Neural cell (in vitro differentiated cells): ENCODE data around the gene FOXP3. TPM values are rescaled to one million over a fixed set of nuclear protein-coding genes. Genes with fewer than 3 reads are reported as not detected.

Experiments used
- H2AFZ ChIP-seq: fragments of 200-600, 300-800 bp; sonication (generic), shearing (Covaris generic); 2 replicates; pipeline ENCODE4 v1.6.0; 2014; ENCODE audit warnings: low read depth, mild to moderate bottlenecking, antibody characterized with exemption, low read length, moderate library complexity
- H3F3A ChIP-seq: fragments of 200-600 bp; shearing (Covaris generic); 2 replicates; pipeline ENCODE4 v1.6.1; 2016; ENCODE audit warnings: mild to moderate bottlenecking, moderate library complexity, mixed read lengths, antibody characterized with exemption, low read length; ENCODE audit not compliant: insufficient read depth, poor library complexity, severe bottlenecking
- H3K27ac ChIP-seq: fragments of 200-600, 300-800 bp; sonication (generic), shearing (Covaris generic); 2 replicates; pipeline ENCODE4 v1.5.1; 2014; ENCODE audit warnings: mild to moderate bottlenecking, low read length, moderate library complexity
- H3K27me3 ChIP-seq: fragments of 300-800, 200-600 bp; sonication (generic), shearing (Covaris generic); 2 replicates; pipeline ENCODE4 v1.6.0; 2014; ENCODE audit warnings: mild to moderate bottlenecking, low read depth, low read length, moderate library complexity; ENCODE audit not compliant: insufficient read depth
- H3K36me3 ChIP-seq: fragments of 300-800, 200-600 bp; sonication (generic), shearing (Covaris generic); 2 replicates; pipeline ENCODE4 v1.5.1; 2014; ENCODE audit warnings: mild to moderate bottlenecking, antibody characterized with exemption, low read length, moderate library complexity; ENCODE audit not compliant: insufficient read depth
- H3K4me2 ChIP-seq: fragments of 300-800, 200-600 bp; sonication (generic), shearing (Covaris generic); 2 replicates; pipeline ENCODE4 v1.6.0; 2014; ENCODE audit warnings: mild to moderate bottlenecking, low read length
- H3K4me3 ChIP-seq: fragments of 300-800, 200-600 bp; sonication (generic), shearing (Covaris generic); 2 replicates; pipeline ENCODE4 v1.5.1; 2014; ENCODE audit warnings: mild to moderate bottlenecking, low read length, moderate library complexity
- H3K79me2 ChIP-seq: fragments of 200-600 bp; shearing (Covaris generic); replicated peaks from 2 replicates; pipeline ENCODE4 v1.6.0; 2014; ENCODE audit warnings: mild to moderate bottlenecking, low read length, moderate library complexity; ENCODE audit not compliant: insufficient read depth
- H3K9ac ChIP-seq: fragments of 300-800, 200-600 bp; sonication (generic), shearing (Covaris generic); 2 replicates; pipeline ENCODE4 v1.6.1; 2016; ENCODE audit warnings: mild to moderate bottlenecking, low read length, mixed read lengths
- H3K9me2 ChIP-seq: fragments of 200-600 bp; shearing (Covaris generic); 2 replicates; pipeline ENCODE4 v1.6.1; 2016; ENCODE audit warnings: mild to moderate bottlenecking, low read length, mixed read lengths; ENCODE audit not compliant: insufficient read depth
- H3K9me3 ChIP-seq: fragments of 200-600, 300-800 bp; sonication (generic), shearing (Covaris generic); 2 replicates; pipeline ENCODE4 v1.6.1; 2016; ENCODE audit warnings: mild to moderate bottlenecking, mixed run types, low read length, moderate library complexity, mixed read lengths
- H4K20me1 ChIP-seq: fragments of 200-600 bp; shearing (Covaris generic); 2 replicates; pipeline ENCODE4 v1.6.1; 2016; ENCODE audit warnings: mild to moderate bottlenecking, mixed run types; ENCODE audit not compliant: insufficient read depth
- CTCF ChIP-seq: fragments of 450-650 bp; IDR thresholded peaks from 2 replicates; pipeline ENCODE4 v1.5.1; 2014; ENCODE audit warnings: antibody characterized with exemption, mild to moderate bottlenecking, moderate library complexity; ENCODE audit not compliant: poor library complexity, severe bottlenecking
- EP300 ChIP-seq: fragments of 450-650 bp; conservative IDR thresholded peaks from 2 replicates; pipeline ENCODE4 v1.6.1; 2014; ENCODE audit warnings: antibody characterized with exemption, mild to moderate bottlenecking, moderate library complexity; ENCODE audit not compliant: poor library complexity, severe bottlenecking
- EZH2 ChIP-seq: fragments of 200-600, 300-800 bp; shearing (Covaris generic), sonication (generic); IDR thresholded peaks from 2 replicates; pipeline ENCODE4 v1.6.1; 2014; ENCODE audit warnings: antibody characterized with exemption, low read length, borderline replicate concordance, mild to moderate bottlenecking; ENCODE audit not compliant: insufficient read depth, poor library complexity, severe bottlenecking
- MXI1 ChIP-seq: fragments of 450-650 bp; conservative IDR thresholded peaks from 2 replicates; pipeline ENCODE4 v1.6.1; 2014; ENCODE audit warnings: antibody characterized with exemption, mild to moderate bottlenecking; ENCODE audit not compliant: poor library complexity, severe bottlenecking
- POLR2AphosphoS5 ChIP-seq: IDR thresholded peaks from 2 replicates; pipeline ENCODE4 v1.6.1; 2012
- RAD21 ChIP-seq: fragments of 450-650 bp; conservative IDR thresholded peaks from 2 replicates; pipeline ENCODE4 v1.6.1; 2014; ENCODE audit warnings: antibody characterized with exemption, mild to moderate bottlenecking, moderate library complexity
- REST ChIP-seq: IDR thresholded peaks from 2 replicates; pipeline ENCODE4 v1.6.1; 2012; ENCODE audit warnings: borderline replicate concordance
- SMC3 ChIP-seq: fragments of 450-650 bp; conservative IDR thresholded peaks from 2 replicates; pipeline ENCODE4 v1.6.1; 2014; ENCODE audit warnings: antibody characterized with exemption, mild to moderate bottlenecking, moderate library complexity; ENCODE audit not compliant: poor library complexity
- TAF1 ChIP-seq: IDR thresholded peaks from 2 replicates; pipeline ENCODE4 v1.6.1; 2012; ENCODE audit warnings: low read depth
- polyA plus RNA-seq: library from polyadenylated mRNA; depleted of rRNA; stranded (reverse); fragments of >200 nt; gene quantifications from 2 replicates; pipeline ENCODE4 v1.2.3, GENCODE V29; 2014

FOXP3 gene
- polyA plus RNA-seq, 1 donor from 2014 or later, result not detected

GRCh38 chrX:49221868-49222267 is 42.6 kb downstream of the FOXP3 start:
- Histone ChIP-seq H4K20me1 (no peaks in the 10 kb centered on the region), H3K27ac (no peak overlapping the region), H3F3A (no peaks in the 10 kb centered on the region), H3K9me2 (no peaks in the 10 kb centered on the region), H3K79me2 (no peaks in the 10 kb centered on the region), H3K27me3 (no peaks in the 10 kb centered on the region), H3K4me3 (no peak overlapping the region), H3K4me2 (no peak overlapping the region), H3K36me3 (no peaks in the 10 kb centered on the region), H3K9ac (no peak overlapping the region), H3K9me3 (no peaks in the 10 kb centered on the region), H2AFZ (no peak overlapping the region)
- TF ChIP-seq SMC3 (no peak), MXI1 (no peak), REST (no peak), TAF1 (no peak)

- H3K4me3 ChIP-seq, result no peak overlapping the region
- no peak overlapping the region for H3K9ac ChIP-seq
- H3K4me2 ChIP-seq, result no peak overlapping the region
- H3K27ac ChIP-seq, result no peak overlapping the region
- H3K79me2 ChIP-seq, result no peaks in the 10 kb centered on the region
- no peak overlapping the region for H2AFZ ChIP-seq
- H3F3A ChIP-seq, result no peaks in the 10 kb centered on the region
- no peaks in the 10 kb centered on the region for H3K9me3 ChIP-seq
- H3K36me3 ChIP-seq, result no peaks in the 10 kb centered on the region
- TF ChIP-seq MXI1 (no peak), TAF1 (no peak), CTCF (no peak), EP300 (no peak), POLR2AphosphoS5 (no peak), RAD21 (no peak), SMC3 (no peak), REST (no peak), EZH2 (no peak)
- no peaks in the 10 kb centered on the region for H3K9me2 ChIP-seq
- H3K27me3 ChIP-seq, result no peaks in the 10 kb centered on the region
- H4K20me1 ChIP-seq, result no peaks in the 10 kb centered on the region
These were observed 44.4 kb downstream of the FOXP3 start for GRCh38 chrX:49220100-49220499.
